WTC11 (cell line): ENCODE data around the gene RNF128.

Source experiments
- ATF3 ChIP-seq: sonication (generic); formaldehyde crosslinking; conservative IDR thresholded peaks from 2 replicates; pipeline ENCODE4 v1.8.1; 2022; ENCODE audit warnings: mild to moderate bottlenecking, missing genetic modification reagents
- CBFB ChIP-seq: sonication (generic); formaldehyde crosslinking; IDR thresholded peaks from 2 replicates; pipeline ENCODE4 v1.8.1; 2022; ENCODE audit warnings: mild to moderate bottlenecking, low read depth, missing genetic modification reagents
- CDX4 ChIP-seq: fragments of 250-450 bp; sonication (Bioruptor Pico); IDR thresholded peaks from 2 replicates; pipeline ENCODE4 v1.9.0; 2021; ENCODE audit warnings: moderate library complexity, mild to moderate bottlenecking, inconsistent platforms, borderline replicate concordance
- CREB1 ChIP-seq: sonication (generic); formaldehyde crosslinking; IDR thresholded peaks from 2 replicates; pipeline ENCODE4 v1.8.0; 2023; ENCODE audit warnings: mild to moderate bottlenecking, missing genetic modification reagents
- CTCF ChIP-seq: fragments of 200-600 bp; IDR thresholded peaks from 2 replicates; pipeline ENCODE4 v1.8.0; 2022; ENCODE audit warnings: antibody characterized with exemption
- ELF4 ChIP-seq: sonication (generic); formaldehyde crosslinking; IDR thresholded peaks from 2 replicates; pipeline ENCODE4 v1.8.1; 2022; ENCODE audit warnings: low read depth, mild to moderate bottlenecking, moderate library complexity, missing genetic modification reagents
- FOXK1 ChIP-seq: sonication (generic); formaldehyde crosslinking; IDR thresholded peaks from 2 replicates; pipeline ENCODE4 v1.8.0; 2022; ENCODE audit warnings: mild to moderate bottlenecking, moderate library complexity, missing genetic modification reagents
- HMGXB4 ChIP-seq: sonication (generic); formaldehyde crosslinking; IDR thresholded peaks from 2 replicates; pipeline ENCODE4 v1.8.1; 2023; ENCODE audit warnings: mild to moderate bottlenecking, moderate library complexity, missing genetic modification reagents
- KAT7 ChIP-seq: sonication (generic); formaldehyde crosslinking; IDR thresholded peaks from 2 replicates; pipeline ENCODE4 v1.8.1; 2023; ENCODE audit warnings: missing genetic modification reagents, mild to moderate bottlenecking, borderline replicate concordance
- MLX ChIP-seq: sonication (generic); formaldehyde crosslinking; IDR thresholded peaks from 2 replicates; pipeline ENCODE4 v1.8.1; 2023; ENCODE audit warnings: mild to moderate bottlenecking, missing genetic modification reagents, moderate library complexity
- NFYB ChIP-seq: sonication (generic); formaldehyde crosslinking; conservative IDR thresholded peaks from 2 replicates; pipeline ENCODE4 v1.8.0; 2022; ENCODE audit warnings: low read depth, missing genetic modification reagents
- NR3C1 ChIP-seq: sonication (generic); formaldehyde crosslinking; conservative IDR thresholded peaks from 2 replicates; pipeline ENCODE4 v1.8.1; 2023; ENCODE audit warnings: low read depth, mild to moderate bottlenecking, missing genetic modification reagents
- SP1 ChIP-seq: sonication (generic); formaldehyde crosslinking; conservative IDR thresholded peaks from 2 replicates; pipeline ENCODE4 v1.8.1; 2022; ENCODE audit warnings: missing genetic modification reagents
- TEAD1 ChIP-seq: sonication (generic); formaldehyde crosslinking; IDR thresholded peaks from 2 replicates; pipeline ENCODE4 v1.8.0; 2022; ENCODE audit warnings: mild to moderate bottlenecking, missing genetic modification reagents

- TF ChIP-seq NR3C1 (CRISPR knock-in tag) = no peak
- TF ChIP-seq HMGXB4 (CRISPR knock-in tag) = no peak
- TF ChIP-seq CBFB (CRISPR knock-in tag) = no peak
- no peak for TF ChIP-seq CTCF
- no peak for TF ChIP-seq KAT7 (CRISPR knock-in tag)
- no peak for TF ChIP-seq TEAD1 (CRISPR knock-in tag)
- TF ChIP-seq NFYB (CRISPR knock-in tag) = no peak
- no peak for TF ChIP-seq MLX (CRISPR knock-in tag)
- TF ChIP-seq CREB1 (CRISPR knock-in tag) = no peak
- no peak for TF ChIP-seq FOXK1 (CRISPR knock-in tag)
- no peak for TF ChIP-seq CDX4 (CRISPR knock-in tag)
- no peak for TF ChIP-seq SP1 (CRISPR knock-in tag)
- TF ChIP-seq ATF3 (CRISPR knock-in tag) = no peak
- TF ChIP-seq ELF4 (CRISPR knock-in tag) = no peak
Measured at GRCh38 chrX:106707771-106708454, 18.6 kb upstream of the RNF128 start.
